Smooth muscle cell (in vitro differentiated cells): Measurements from ENCODE around the gene PPP6R3. TPM values are rescaled to one million over a fixed set of nuclear protein-coding genes. Genes with fewer than 3 reads are reported as not detected.

Experiments
- DNase-seq: peaks from one replicate; lab custom pipeline; 2025; ENCODE audit not compliant: unreplicated experiment; lab: John Stamatoyannopoulos, UW
- H2AFZ ChIP-seq: fragments of 200-600 bp; sonication (generic); 2 replicates; pipeline ENCODE4 v1.6.0; 2016; ENCODE audit warnings: antibody characterized with exemption, low read depth, mild to moderate bottlenecking
- H3F3A ChIP-seq: fragments of 200-600 bp; sonication (generic); 2 replicates; pipeline ENCODE4 v1.6.0; 2017; ENCODE audit warnings: antibody characterized with exemption, low read depth
- H3K27ac ChIP-seq: fragments of 200-600 bp; sonication (generic); 2 replicates; pipeline ENCODE4 v1.5.1; 2016; ENCODE audit warnings: low read depth, mild to moderate bottlenecking
- H3K27me3 ChIP-seq: fragments of 200-600 bp; sonication (generic); 2 replicates; pipeline ENCODE4 v1.6.1; 2016; ENCODE audit warnings: low read depth, mild to moderate bottlenecking
- H3K36me3 ChIP-seq: fragments of 200-600 bp; sonication (generic); 2 replicates; pipeline ENCODE4 v1.5.1; 2016; ENCODE audit warnings: low read depth
- H3K4me1 ChIP-seq: fragments of 200-600 bp; sonication (generic); 2 replicates; pipeline ENCODE4 v1.5.1; 2016; ENCODE audit warnings: low read depth
- H3K4me2 ChIP-seq: fragments of 200-600 bp; sonication (generic); 2 replicates; pipeline ENCODE4 v1.6.0; 2016; ENCODE audit warnings: mild to moderate bottlenecking
- H3K4me3 ChIP-seq: fragments of 200-600 bp; sonication (generic); 2 replicates; pipeline ENCODE4 v1.5.1; 2016; ENCODE audit warnings: mild to moderate bottlenecking
- H3K79me2 ChIP-seq: fragments of 200-600 bp; sonication (generic); 2 replicates; pipeline ENCODE4 v1.6.0; 2016; ENCODE audit warnings: low read depth, mild to moderate bottlenecking
- H3K9ac ChIP-seq: fragments of 200-600 bp; sonication (generic); 2 replicates; pipeline ENCODE4 v1.6.0; 2016; ENCODE audit warnings: low read depth
- H3K9me3 ChIP-seq: fragments of 200-600 bp; sonication (generic); replicated peaks from 2 replicates; pipeline ENCODE4 v1.5.1; 2016; ENCODE audit warnings: low read depth
- H4K20me1 ChIP-seq: fragments of 200-600 bp; sonication (generic); 2 replicates; pipeline ENCODE4 v1.6.0; 2016; ENCODE audit warnings: low read depth
- WGBS: methylation state at CpG from one replicate; pipeline ENCODE4 v1.1.7; 2016; ENCODE audit warnings: low lambda C conversion rate; 5-methylcytosine and 5-hydroxymethylcytosine counted together
- polyA plus RNA-seq: library from polyadenylated mRNA; unstranded; fragments of >200 nt; fragmentation: Nextera tagmentation; extraction: Ambion mirVana; gene quantifications from 2 replicates; pipeline ENCODE4 v1.2.1, GENCODE V29; 2016
- total RNA-seq: library from RNA; depleted of rRNA; stranded (reverse); fragments of >200 nt; gene quantifications from 2 replicates; pipeline ENCODE4 v1.2.3, GENCODE V29; 2014
- TF ChIP-seq, protein P1 (sequence below): fragments of 200-600 bp; sonication (generic); IDR thresholded peaks from 2 replicates; pipeline ENCODE4 v1.5.1; 2017; ENCODE audit warnings: borderline replicate concordance, mild to moderate bottlenecking, antibody characterized with exemption; ENCODE audit not compliant: insufficient read depth, poor library complexity, severe bottlenecking

PPP6R3 gene
- total and polyA plus RNA-seq, 2 experiments from 2014 or later, result 28.4 to 121 TPM

DNA sequence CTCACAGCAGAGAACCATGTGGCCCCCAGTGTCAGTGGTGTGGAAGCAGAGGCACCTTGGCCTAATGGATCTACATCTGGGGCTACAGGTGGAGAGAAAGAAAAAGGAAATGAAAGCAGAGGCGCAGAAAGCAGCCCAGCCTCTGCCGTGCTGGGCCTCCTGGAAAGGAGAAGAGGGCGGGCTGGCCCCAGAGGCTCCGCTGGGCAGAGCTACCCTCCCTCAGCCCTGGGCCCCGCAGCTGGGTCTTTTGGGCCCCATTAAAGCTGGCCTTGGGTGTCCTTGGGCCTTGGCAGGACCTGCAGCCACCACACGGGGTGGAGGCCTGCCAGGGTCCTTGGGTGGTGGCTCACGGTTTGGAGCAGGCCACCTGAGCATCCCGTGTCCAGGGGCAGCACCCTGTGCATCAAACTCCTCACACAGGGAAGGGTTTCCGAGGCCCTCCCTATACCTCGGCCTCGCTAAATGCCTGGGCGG, 192.2 kb downstream of the PPP6R3 start:
- 85% methylated on average over 12 of the region's 12 CpGs for WGBS
- Histone ChIP-seq H4K20me1 (no peaks in the 10 kb centered on the region), H3K36me3 (no peaks in the 10 kb centered on the region), H3K9me3 (peaks cover 3% of the 10 kb centered on the region), H3K27me3 (no peaks in the 10 kb centered on the region), H3K4me3 (no peak overlapping the region), H3K4me2 (no peak overlapping the region), H3F3A (no peaks in the 10 kb centered on the region), H2AFZ (no peak overlapping the region), H3K9ac (no peak overlapping the region), H3K27ac (no peak overlapping the region), H3K79me2 (no peaks in the 10 kb centered on the region), H3K4me1 (no peaks in the 10 kb centered on the region)
- DNase-seq, result no peak
- TF ChIP-seq, protein P1, sequence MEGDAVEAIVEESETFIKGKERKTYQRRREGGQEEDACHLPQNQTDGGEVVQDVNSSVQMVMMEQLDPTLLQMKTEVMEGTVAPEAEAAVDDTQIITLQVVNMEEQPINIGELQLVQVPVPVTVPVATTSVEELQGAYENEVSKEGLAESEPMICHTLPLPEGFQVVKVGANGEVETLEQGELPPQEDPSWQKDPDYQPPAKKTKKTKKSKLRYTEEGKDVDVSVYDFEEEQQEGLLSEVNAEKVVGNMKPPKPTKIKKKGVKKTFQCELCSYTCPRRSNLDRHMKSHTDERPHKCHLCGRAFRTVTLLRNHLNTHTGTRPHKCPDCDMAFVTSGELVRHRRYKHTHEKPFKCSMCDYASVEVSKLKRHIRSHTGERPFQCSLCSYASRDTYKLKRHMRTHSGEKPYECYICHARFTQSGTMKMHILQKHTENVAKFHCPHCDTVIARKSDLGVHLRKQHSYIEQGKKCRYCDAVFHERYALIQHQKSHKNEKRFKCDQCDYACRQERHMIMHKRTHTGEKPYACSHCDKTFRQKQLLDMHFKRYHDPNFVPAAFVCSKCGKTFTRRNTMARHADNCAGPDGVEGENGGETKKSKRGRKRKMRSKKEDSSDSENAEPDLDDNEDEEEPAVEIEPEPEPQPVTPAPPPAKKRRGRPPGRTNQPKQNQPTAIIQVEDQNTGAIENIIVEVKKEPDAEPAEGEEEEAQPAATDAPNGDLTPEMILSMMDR, result no peak

DNA sequence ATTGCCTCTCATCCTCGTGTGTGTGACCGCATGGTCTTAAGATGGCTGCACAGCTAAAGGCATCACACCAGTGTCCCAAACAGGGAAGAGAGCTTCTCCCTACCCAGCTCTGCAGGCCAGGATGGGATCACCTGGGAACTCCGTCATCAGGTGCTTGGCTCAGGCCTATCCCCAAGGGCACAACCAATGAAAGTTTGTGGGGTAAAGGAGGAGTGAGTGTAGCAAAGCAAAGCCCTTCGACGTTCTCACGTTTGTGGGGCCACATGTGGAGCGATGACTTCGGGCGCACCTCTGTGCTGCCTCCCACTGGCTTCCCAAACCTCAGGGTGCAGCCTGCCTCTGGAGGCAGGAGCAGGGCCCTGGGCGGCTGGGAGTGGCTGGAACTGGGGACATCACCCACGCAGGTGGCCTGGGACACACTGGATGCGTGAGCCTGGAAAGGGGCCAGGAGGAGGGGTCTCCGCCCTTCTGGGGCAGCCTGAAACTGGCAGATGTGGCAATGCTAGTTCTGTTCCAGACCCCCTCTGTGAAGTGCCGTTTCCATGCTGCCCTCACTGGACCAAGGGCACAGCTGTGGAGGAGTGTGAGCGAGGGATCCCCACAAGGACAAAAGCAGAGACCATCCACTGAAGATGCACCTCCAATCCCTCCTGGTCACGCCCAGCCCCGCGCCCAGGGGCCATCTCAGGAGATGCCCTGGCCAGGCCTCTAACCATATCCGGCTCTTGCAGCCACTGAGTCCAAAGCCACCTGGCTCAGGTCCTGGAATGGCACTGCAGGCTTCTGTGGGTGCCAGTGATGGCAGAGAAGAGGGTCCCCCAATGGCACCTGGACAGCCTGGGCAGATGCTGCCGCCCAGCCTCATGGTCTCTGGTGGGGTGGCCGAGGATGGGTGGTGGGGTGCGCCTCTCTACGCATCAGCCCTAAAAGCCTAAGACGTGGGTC, 193.2 kb downstream of the PPP6R3 start:
- TF ChIP-seq, protein P1, result no peak
- no peaks in the 10 kb centered on the region for H3F3A ChIP-seq
- no peaks in the 10 kb centered on the region for H3K36me3 ChIP-seq
- 88% methylated on average over 24 of the region's 24 CpGs for WGBS
- H3K27ac ChIP-seq, result no peak overlapping the region
- no peak overlapping the region for H3K4me2 ChIP-seq
- H3K79me2 ChIP-seq, result no peaks in the 10 kb centered on the region
- no peak for DNase-seq
- H3K9ac ChIP-seq, result no peak overlapping the region
- no peaks in the 10 kb centered on the region for H3K27me3 ChIP-seq
- no peak overlapping the region for H3K4me3 ChIP-seq
- H4K20me1 ChIP-seq, result no peaks in the 10 kb centered on the region
- H2AFZ ChIP-seq, result no peak overlapping the region
- peaks cover 3% of the 10 kb centered on the region for H3K9me3 ChIP-seq
- no peaks in the 10 kb centered on the region for H3K4me1 ChIP-seq

DNA sequence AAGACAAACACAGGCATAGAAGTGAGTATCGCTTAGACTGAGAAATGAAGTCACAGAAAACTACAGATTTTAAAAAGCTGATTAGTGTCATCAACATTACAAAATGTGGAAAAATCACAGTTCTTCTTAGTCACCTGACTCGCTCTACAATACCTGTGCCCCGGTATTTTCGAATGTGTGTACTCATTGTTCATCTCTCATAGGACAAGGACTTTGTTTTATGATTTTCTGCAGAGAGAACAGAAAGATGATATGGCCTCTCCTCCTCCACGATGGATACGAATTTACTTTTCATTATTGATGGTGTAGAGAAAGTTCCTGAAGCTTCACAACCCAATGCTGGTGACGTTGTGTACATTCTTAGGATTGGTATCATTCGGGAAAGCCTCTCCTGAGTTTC, 194.4 kb downstream of the PPP6R3 start:
- Histone ChIP-seq H3K36me3 (no peaks in the 10 kb centered on the region), H3F3A (no peaks in the 10 kb centered on the region), H4K20me1 (no peaks in the 10 kb centered on the region), H3K4me3 (no peak overlapping the region), H3K9ac (no peak overlapping the region), H3K79me2 (no peaks in the 10 kb centered on the region), H3K4me1 (no peaks in the 10 kb centered on the region), H3K9me3 (peaks cover 3% of the 10 kb centered on the region), H3K27me3 (no peaks in the 10 kb centered on the region), H3K27ac (no peak overlapping the region), H2AFZ (no peak overlapping the region), H3K4me2 (no peak overlapping the region)
- no peak for DNase-seq
- 95% methylated on average over 8 of the region's 8 CpGs for WGBS
- TF ChIP-seq, protein P1, result no peak
